Measurements from ENCODE around the gene CREG2. TPM values are rescaled to one million over a fixed set of nuclear protein-coding genes. Genes with fewer than 3 reads are reported as not detected.

Gene CREG2
- total RNA-seq, 5 donors from 2014 or later (not counting 1 experiment from before 2014, with no cell fraction given) = 0.13 TPM; not detected in 4

DNA sequence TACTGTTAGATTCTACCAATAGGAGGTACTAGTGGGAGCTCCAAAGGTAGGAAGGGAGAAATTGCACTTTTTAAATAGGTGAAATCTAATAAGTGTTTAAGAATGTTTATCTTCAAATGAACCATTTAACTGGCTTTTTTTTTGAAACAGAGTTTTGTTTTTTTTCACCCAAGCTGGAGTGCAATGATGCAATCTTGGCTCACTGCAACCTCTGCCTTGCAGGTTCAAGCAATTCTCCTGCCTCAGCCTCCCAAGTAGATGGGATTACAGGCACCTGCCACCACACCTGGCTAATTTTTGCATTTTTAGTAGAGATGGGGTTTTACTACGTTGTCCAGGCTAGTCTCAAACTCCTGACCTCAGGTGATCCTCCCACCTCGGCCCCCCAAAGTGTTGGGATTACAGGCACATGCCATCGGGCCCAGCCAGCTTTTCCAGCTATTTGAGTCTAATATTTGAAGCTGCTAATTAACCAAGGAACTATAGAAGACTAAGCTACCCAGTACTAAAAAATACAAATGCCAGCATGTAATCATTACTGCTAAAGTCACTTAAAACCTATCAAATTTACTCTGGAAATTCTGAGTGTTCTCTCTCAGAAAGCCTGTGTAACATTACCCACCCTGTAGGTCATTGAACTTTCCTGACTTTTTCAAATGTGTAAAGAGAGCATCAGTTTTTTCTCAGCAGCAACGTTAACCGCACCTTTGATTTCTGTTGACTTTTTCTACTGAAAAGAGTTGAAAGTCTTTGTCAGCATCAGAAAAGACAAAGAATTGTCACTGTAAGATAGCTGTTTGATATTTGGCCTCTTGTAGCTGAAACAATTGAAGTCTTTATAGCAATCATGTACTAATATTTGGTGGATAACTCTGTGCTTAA lies 54.2 kb downstream of the CREG2 start:
- DNase-seq = peak in 1 of 35 experiments; percentile 31
- H3K9me3 Mint-ChIP-seq = no peaks in the 10 kb centered on the region
- Histone ChIP-seq H3K9me3 (no peaks in the 10 kb centered on the region), H3K4me3 (ENCODE audit: control insufficient read depth in 1 of 2, extremely low read depth in 1 of 2, low read length in 1 of 2) (no peak overlapping the region), H3K27me3 (replicated peaks in 1 of 2; ENCODE audit: control insufficient read depth in 2 of 2, extremely low read depth in 1 of 2, insufficient read depth in 2 of 2, low read length in 1 of 2) (no peaks in the 10 kb centered on the region), H3K27ac (ENCODE audit: low read length) (no peak overlapping the region), H3K4me1 (ENCODE audit: control insufficient read depth in 1 of 2, extremely low read depth in 1 of 2, insufficient read depth in 2 of 2, low read length in 2 of 2) (peaks cover 50 to 55% of the 10 kb centered on the region in 2 experiments), H3K36me3 (ENCODE audit: control insufficient read depth in 2 of 2, extremely low read depth in 1 of 2, insufficient read depth in 1 of 2, low read length in 1 of 2) (no peaks in the 10 kb centered on the region)
- POLR2A ChIA-PET = interaction anchor here (0.6 to 0.7 kb wide), 3 partner anchors 32 to 474 kb away, joined by 5 to 13 read pairs (median 6); no protein-coding TSS in a partner anchor
- no peaks in the 10 kb centered on the region for H3K27me3 Mint-ChIP-seq
- peak in 1 of 4 experiments; percentile 37 for ATAC-seq (replicated peaks in 1 of 4)
- CTCF ChIA-PET = interaction anchor here (0.6 to 1.0 kb wide), 4 partner anchors 9 to 399 kb away, joined by 4 to 7 read pairs (median 6); no protein-coding TSS in a partner anchor
- no CpG with 5 or more reads among the region's 5 CpGs for WGBS (ENCODE audit: insufficient coverage)
- peak overlapping the region; percentile 55 to 69 for H3K27ac Mint-ChIP-seq
- H3K4me1 Mint-ChIP-seq = peaks cover 2 to 25% (median 20%) of the 10 kb centered on the region in 3 donors
- H3K36me3 Mint-ChIP-seq = no peaks in the 10 kb centered on the region
- H3K4me3 Mint-ChIP-seq = peak overlapping the region in 1 of 3 donors; percentile 18

DNA sequence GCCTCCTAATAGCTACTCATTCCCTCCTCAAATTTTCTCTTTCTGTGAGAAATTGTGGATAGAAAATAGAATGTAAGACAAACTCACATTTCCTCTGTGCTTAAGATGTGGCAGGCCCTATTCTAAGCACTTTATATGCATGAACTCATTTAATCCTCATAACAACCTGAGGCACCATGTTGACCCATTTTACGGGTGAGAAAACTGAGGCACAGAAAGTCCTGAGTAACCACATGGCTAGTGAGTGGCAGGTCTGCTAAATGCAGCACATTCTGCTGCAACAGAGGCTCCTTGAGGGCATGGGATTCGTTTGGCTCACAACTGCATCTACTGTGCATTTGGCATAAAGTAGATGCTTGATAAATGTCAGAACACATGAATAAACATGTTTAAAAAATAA lies 56.1 kb downstream of the CREG2 start:
- Mint-ChIP-seq H3K27me3 (no peaks in the 10 kb centered on the region), H3K27ac (no peak overlapping the region), H3K9me3 (no peaks in the 10 kb centered on the region), H3K4me1 (peaks cover 0 to 23% (median 20%) of the 10 kb centered on the region in 3 donors), H3K36me3 (no peaks in the 10 kb centered on the region), H3K4me3 (peak overlapping the region in 1 of 3 donors; percentile 37)
- no peak for DNase-seq
- ChIA-PET CTCF (interaction anchor here (0.5 to 1.2 kb wide), 3 partner anchors 11 to 68 kb away, joined by 3 to 6 read pairs (median 5); no protein-coding TSS in a partner anchor), POLR2A (no interaction called here)
- no peaks in the 10 kb centered on the region for H3K36me3 ChIP-seq (ENCODE audit: control insufficient read depth in 2 of 2, extremely low read depth in 1 of 2, insufficient read depth in 1 of 2, low read length in 1 of 2)
- peaks cover 61 to 69% of the 10 kb centered on the region in 2 experiments for H3K4me1 ChIP-seq (ENCODE audit: control insufficient read depth in 1 of 2, extremely low read depth in 1 of 2, insufficient read depth in 2 of 2, low read length in 2 of 2)
- 40% methylated on average over 1 of the region's 2 CpGs for WGBS (ENCODE audit: insufficient coverage)
- peak overlapping the region; percentile 77 for H3K27ac ChIP-seq (ENCODE audit: low read length)
- H3K27me3 ChIP-seq (replicated peaks in 1 of 2; ENCODE audit: control insufficient read depth in 2 of 2, extremely low read depth in 1 of 2, insufficient read depth in 2 of 2, low read length in 1 of 2) = no peaks in the 10 kb centered on the region
- H3K9me3 ChIP-seq = no peaks in the 10 kb centered on the region
- no peak for ATAC-seq (replicated peaks in 1 of 4)
- no peak overlapping the region for H3K4me3 ChIP-seq (ENCODE audit: control insufficient read depth in 1 of 2, extremely low read depth in 1 of 2, low read length in 1 of 2)

DNA sequence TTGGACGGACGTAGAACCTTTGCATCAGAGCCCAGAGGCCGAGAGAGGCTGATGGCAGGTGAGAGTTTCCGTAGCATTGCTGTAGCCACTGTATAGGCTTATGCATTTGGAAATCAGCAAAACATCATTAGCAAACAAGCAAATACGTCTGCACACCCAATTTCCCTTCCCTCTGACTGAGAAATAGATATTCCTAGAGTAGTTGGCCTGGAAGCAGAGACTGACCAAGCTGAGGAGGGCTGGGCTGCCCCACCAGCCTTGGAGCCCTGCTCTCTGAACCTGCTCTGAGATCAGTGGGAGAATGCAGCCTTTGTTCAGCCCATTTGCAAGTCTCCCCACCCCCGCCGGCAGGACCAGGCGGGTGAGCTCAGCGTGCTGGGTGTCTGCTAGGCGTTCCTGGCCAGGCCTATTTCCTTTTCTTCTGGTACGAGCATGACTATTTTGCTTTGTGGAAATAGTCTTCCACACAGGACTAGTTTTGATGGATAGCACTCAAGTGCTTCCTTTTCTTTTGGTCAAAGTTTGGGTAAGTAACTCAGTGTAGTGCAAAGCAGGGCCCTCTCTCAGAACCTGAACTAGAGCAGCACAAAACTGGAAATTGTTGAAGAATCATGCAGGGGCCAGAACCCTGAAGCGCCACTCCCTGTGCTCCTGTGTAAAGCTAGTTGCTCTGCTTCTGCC lies 56.9 kb downstream of the CREG2 start:
- Histone ChIP-seq H3K27ac (ENCODE audit: low read length) (peak overlapping the region; percentile 77), H3K9me3 (no peaks in the 10 kb centered on the region), H3K27me3 (replicated peaks in 1 of 2; ENCODE audit: control insufficient read depth in 2 of 2, extremely low read depth in 1 of 2, insufficient read depth in 2 of 2, low read length in 1 of 2) (no peaks in the 10 kb centered on the region), H3K4me3 (ENCODE audit: control insufficient read depth in 1 of 2, extremely low read depth in 1 of 2, low read length in 1 of 2) (peak overlapping the region in 1 of 2 donors; percentile 38), H3K4me1 (ENCODE audit: control insufficient read depth in 1 of 2, extremely low read depth in 1 of 2, insufficient read depth in 2 of 2, low read length in 2 of 2) (peaks cover 61 to 69% of the 10 kb centered on the region in 2 experiments), H3K36me3 (ENCODE audit: control insufficient read depth in 2 of 2, extremely low read depth in 1 of 2, insufficient read depth in 1 of 2, low read length in 1 of 2) (no peaks in the 10 kb centered on the region)
- Mint-ChIP-seq H3K27ac (no peak overlapping the region), H3K36me3 (no peaks in the 10 kb centered on the region), H3K9me3 (no peaks in the 10 kb centered on the region), H3K27me3 (no peaks in the 10 kb centered on the region), H3K4me3 (peak overlapping the region in 1 of 3 donors; percentile 11), H3K4me1 (peaks cover 0 to 21% (median 20%) of the 10 kb centered on the region in 3 donors)
- ChIA-PET POLR2A (no interaction called here), CTCF (interaction anchor here (0.5 to 1.2 kb wide), 4 partner anchors 12 to 67 kb away, joined by 3 to 6 read pairs (median 6); no protein-coding TSS in a partner anchor)
- ATAC-seq (replicated peaks in 1 of 4) (peak; percentile 33 to 46 (median 34)), DNase-seq (peak in 16 of 35 experiments; percentile 19 to 53 (median 32))
- 46% methylated on average over 6 of the region's 12 CpGs for WGBS (ENCODE audit: insufficient coverage)

DNA sequence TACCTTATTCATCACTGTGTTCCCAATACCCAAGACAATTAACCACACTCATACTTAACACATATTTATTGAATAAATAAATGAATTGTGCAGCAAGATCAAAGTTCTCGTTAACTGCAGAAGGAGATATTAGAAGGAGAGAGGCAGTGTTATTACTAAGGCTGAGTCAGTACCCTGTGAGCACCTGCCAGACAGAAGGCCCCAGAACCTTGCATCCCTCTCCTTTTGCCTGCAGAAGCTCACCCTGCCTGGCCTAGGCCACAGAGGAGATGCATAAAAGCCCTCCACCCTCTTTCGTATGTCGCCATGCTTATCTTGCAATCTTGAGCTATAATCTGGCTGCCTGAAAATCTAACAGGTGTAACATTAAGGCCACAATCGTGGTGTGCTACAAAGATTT lies 58.3 kb downstream of the CREG2 start:
- H3K4me1 ChIP-seq (ENCODE audit: control insufficient read depth in 1 of 2, extremely low read depth in 1 of 2, insufficient read depth in 2 of 2, low read length in 2 of 2) = peaks cover 56 to 66% of the 10 kb centered on the region in 2 experiments
- H3K27ac Mint-ChIP-seq = no peak overlapping the region
- no peak overlapping the region for H3K4me3 ChIP-seq (ENCODE audit: control insufficient read depth in 1 of 2, extremely low read depth in 1 of 2, low read length in 1 of 2)
- ATAC-seq (replicated peaks in 1 of 4) (peak in 2 of 4 experiments; percentile 11 to 31), DNase-seq (peak in 2 of 35 experiments; percentile 37 to 49)
- no peaks in the 10 kb centered on the region for H3K9me3 ChIP-seq
- H3K27me3 ChIP-seq (replicated peaks in 1 of 2; ENCODE audit: control insufficient read depth in 2 of 2, extremely low read depth in 1 of 2, insufficient read depth in 2 of 2, low read length in 1 of 2) = no peaks in the 10 kb centered on the region
- POLR2A ChIA-PET = interaction anchor here in 1 of 2 donors (1.2 to 1.3 kb wide), 2 partner anchors 20 to 327 kb away, joined by 4 read pairs; partner anchors contain the start of genes RNF149 and RPL31
- no CpG with 5 or more reads among the region's 4 CpGs for WGBS (ENCODE audit: insufficient coverage)
- H3K4me3 Mint-ChIP-seq = no peak overlapping the region
- no peaks in the 10 kb centered on the region for H3K36me3 ChIP-seq (ENCODE audit: control insufficient read depth in 2 of 2, extremely low read depth in 1 of 2, insufficient read depth in 1 of 2, low read length in 1 of 2)
- no peaks in the 10 kb centered on the region for H3K36me3 Mint-ChIP-seq
- H3K27me3 Mint-ChIP-seq = no peaks in the 10 kb centered on the region
- CTCF ChIA-PET = interaction anchor here in 1 of 2 donors (0.7 to 1.6 kb wide), 6 partner anchors 13 to 58 kb away, joined by 3 to 8 read pairs (median 3); partner anchors contain the start of genes CREG2 and RNF149
- H3K27ac ChIP-seq (ENCODE audit: low read length) = peak overlapping the region; percentile 77
- peaks cover 8 to 23% (median 19%) of the 10 kb centered on the region in 3 donors for H3K4me1 Mint-ChIP-seq
- H3K9me3 Mint-ChIP-seq = no peaks in the 10 kb centered on the region

DNA sequence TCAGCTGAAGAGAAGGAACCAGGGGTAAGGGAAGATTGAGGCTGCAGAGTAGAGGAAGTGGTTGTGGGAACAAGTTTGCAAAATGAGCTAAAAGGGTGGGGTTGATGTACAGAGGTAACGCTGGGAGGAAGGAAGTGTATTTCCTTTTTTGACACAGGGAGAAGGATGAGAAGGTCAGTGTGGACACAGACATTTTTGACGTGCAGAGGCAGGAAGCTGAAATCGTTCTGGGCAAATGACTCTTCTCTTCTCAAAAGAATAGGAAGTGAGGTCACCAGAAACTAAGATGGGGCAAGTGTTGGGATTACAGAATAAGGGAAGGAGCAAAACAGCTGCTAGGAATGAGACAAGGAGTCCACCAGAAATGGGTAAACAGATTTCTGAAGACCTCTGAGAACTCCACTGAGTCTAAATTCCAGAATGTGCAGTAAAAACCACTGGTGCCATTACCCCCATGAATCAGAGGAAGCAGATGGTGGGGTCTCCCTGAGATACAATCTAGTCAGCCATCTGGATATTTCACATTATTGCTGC lies 58.8 kb downstream of the CREG2 start:
- H3K4me3 Mint-ChIP-seq = no peak overlapping the region
- ATAC-seq (replicated peaks in 1 of 4) (peak; percentile 90 to 94 (median 92)), DNase-seq (peak in 21 of 35 experiments; percentile 14 to 72 (median 39))
- POLR2A ChIA-PET = interaction anchor here in 1 of 2 donors (0.9 to 1.3 kb wide), 3 partner anchors 20 to 327 kb away, joined by 3 to 4 read pairs (median 4); partner anchors contain the start of genes RNF149 and RPL31
- Histone ChIP-seq H3K27me3 (replicated peaks in 1 of 2; ENCODE audit: control insufficient read depth in 2 of 2, extremely low read depth in 1 of 2, insufficient read depth in 2 of 2, low read length in 1 of 2) (no peaks in the 10 kb centered on the region), H3K27ac (ENCODE audit: low read length) (peak overlapping the region; percentile 77), H3K4me3 (ENCODE audit: control insufficient read depth in 1 of 2, extremely low read depth in 1 of 2, low read length in 1 of 2) (peak overlapping the region; percentile 21 to 53), H3K36me3 (ENCODE audit: control insufficient read depth in 2 of 2, extremely low read depth in 1 of 2, insufficient read depth in 1 of 2, low read length in 1 of 2) (no peaks in the 10 kb centered on the region), H3K4me1 (ENCODE audit: control insufficient read depth in 1 of 2, extremely low read depth in 1 of 2, insufficient read depth in 2 of 2, low read length in 2 of 2) (peaks cover 55 to 61% of the 10 kb centered on the region in 2 experiments), H3K9me3 (no peaks in the 10 kb centered on the region)
- WGBS (ENCODE audit: insufficient coverage) = 0% methylated on average over 2 of the region's 3 CpGs
- CTCF ChIA-PET = interaction anchor here in 1 of 2 donors (0.7 to 1.6 kb wide), 8 partner anchors 13 to 500 kb away, joined by 3 to 8 read pairs (median 3); partner anchors contain the start of genes CREG2 and RNF149
- H3K27ac Mint-ChIP-seq = no peak overlapping the region
- H3K27me3 Mint-ChIP-seq = no peaks in the 10 kb centered on the region
- H3K9me3 Mint-ChIP-seq = no peaks in the 10 kb centered on the region
- peaks cover 10 to 18% (median 14%) of the 10 kb centered on the region in 3 donors for H3K4me1 Mint-ChIP-seq
- no peaks in the 10 kb centered on the region for H3K36me3 Mint-ChIP-seq
